HepG2 (cell line): ENCODE results near the gene AHNAK. TPM values are rescaled to one million over a fixed set of nuclear protein-coding genes. Genes with fewer than 3 reads are reported as not detected.
A peak's percentile ranks its signal among the peaks of the same experiment; 100 is the strongest.

Source experiments
- FOXA3 ChIP-seq: IDR thresholded peaks from 2 replicates; pipeline ENCODE4 v1.6.1; 2016; ENCODE audit warnings: missing genetic modification reagents, missing compliant biosample characterization
- GTF3A ChIP-seq: sonication (generic); formaldehyde crosslinking; conservative IDR thresholded peaks from 2 replicates; pipeline ENCODE4 v1.4.0; 2020; ENCODE audit warnings: mild to moderate bottlenecking, missing genetic modification reagents
- HDAC6 ChIP-seq: fragments of 200-600 bp; sonication (generic); IDR thresholded peaks from 2 replicates; pipeline ENCODE4 v1.7.0; 2017; ENCODE audit warnings: mild to moderate bottlenecking, antibody characterized with exemption, low read length, low read depth
- HHEX ChIP-seq: IDR thresholded peaks from 2 replicates; pipeline ENCODE4 v1.6.1; 2016; ENCODE audit warnings: control low read depth
- HMGXB3 ChIP-seq: sonication (generic); formaldehyde crosslinking; IDR thresholded peaks from 2 replicates; pipeline ENCODE4 v1.4.0; 2020; ENCODE audit warnings: missing genetic modification reagents, borderline replicate concordance
- PRPF4 ChIP-seq: fragments of 200-400 bp; formaldehyde crosslinking; IDR thresholded peaks from 2 replicates; pipeline ENCODE4 v1.6.1; 2016; ENCODE audit warnings: low read length, low read depth; ENCODE audit not compliant: poor library complexity, severe bottlenecking
- SSRP1 ChIP-seq: IDR thresholded peaks from 2 replicates; pipeline ENCODE4 v1.6.1; 2016; ENCODE audit warnings: control low read depth
- TEAD2 ChIP-seq: sonication (generic); formaldehyde crosslinking; IDR thresholded peaks from 2 replicates; pipeline ENCODE4 v1.9.0; 2021; ENCODE audit warnings: missing genetic modification reagents
- UBTF ChIP-seq: sonication (generic); formaldehyde crosslinking; IDR thresholded peaks from 2 replicates; pipeline ENCODE4 v1.4.0; 2020; ENCODE audit warnings: mild to moderate bottlenecking, missing genetic modification reagents
- ZMYM3 ChIP-seq: sonication (generic); formaldehyde crosslinking; IDR thresholded peaks from 2 replicates; pipeline ENCODE4 v1.5.1; 2020; ENCODE audit warnings: mild to moderate bottlenecking, missing genetic modification reagents
- ZNF160 ChIP-seq: sonication (generic); formaldehyde crosslinking; IDR thresholded peaks from 2 replicates; pipeline ENCODE4 v1.8.0; 2022; ENCODE audit warnings: mild to moderate bottlenecking, inconsistent platforms, missing genetic modification reagents
- ZNF367 ChIP-seq: sonication (generic); formaldehyde crosslinking; IDR thresholded peaks from 2 replicates; pipeline ENCODE4 v1.4.0; 2020; ENCODE audit warnings: missing genetic modification reagents, borderline replicate concordance
- ZNF724P ChIP-seq: sonication (generic); formaldehyde crosslinking; IDR thresholded peaks from 2 replicates; pipeline ENCODE4 v1.8.0; 2022; ENCODE audit warnings: missing genetic modification reagents, borderline replicate concordance
- polyA plus RNA-seq, 8 experiments: library from polyadenylated mRNA; depleted of rRNA in 3 of 8; stranded (reverse) in 7 of 8; unstranded in 1 of 8; fragments of >200 nt; fragmentation: Illumina TruSeq in 4 of 8; extraction: Trizol in 4 of 8; gene quantifications; 2 replicates each; pipeline versions ENCODE4 v1.2.1 to v1.2.3, GENCODE V29; 2011 to 2016; ENCODE audit warnings: low read depth in 4 of 8, missing spikeins in 1 of 8, mixed read lengths in 1 of 8; ENCODE audit not compliant: insufficient read depth in 1 of 8
- total RNA-seq, 5 experiments: library from RNA; depleted of rRNA; stranded (reverse); fragments of >200 nt; fragmentation: Illumina TruSeq; extraction: Trizol; gene quantifications; 2 replicates each; pipeline ENCODE4 v1.2.3, GENCODE V29; 2016; ENCODE audit warnings: low read depth in 1 of 5
- TF ChIP-seq, protein P1 (sequence below): sonication (generic); formaldehyde crosslinking; IDR thresholded peaks from 2 replicates; pipeline ENCODE4 v1.8.1; 2023; ENCODE audit warnings: mild to moderate bottlenecking, missing genetic modification reagents
- TF ChIP-seq, protein P2 (sequence below): IDR thresholded peaks from 2 replicates; pipeline ENCODE4 v1.6.1; 2016; ENCODE audit warnings: missing compliant biosample characterization, missing genetic modification reagents, borderline replicate concordance
- TF ChIP-seq, protein P3 (sequence below): IDR thresholded peaks from 2 replicates; pipeline ENCODE4 v1.6.1; 2018; ENCODE audit warnings: missing genetic modification reagents, mild to moderate bottlenecking, missing compliant biosample characterization
- TF ChIP-seq, protein P4 (sequence below): sonication (generic); formaldehyde crosslinking; IDR thresholded peaks from 2 replicates; pipeline ENCODE4 v1.5.0; 2020; ENCODE audit warnings: missing genetic modification reagents, mild to moderate bottlenecking, borderline replicate concordance

Gene AHNAK
- total and polyA plus RNA-seq, 2 of the 13 experiments (the other 11 are each of a cell fraction or from before 2014, with no cell fraction given): 23.4 to 25.0 TPM

DNA sequence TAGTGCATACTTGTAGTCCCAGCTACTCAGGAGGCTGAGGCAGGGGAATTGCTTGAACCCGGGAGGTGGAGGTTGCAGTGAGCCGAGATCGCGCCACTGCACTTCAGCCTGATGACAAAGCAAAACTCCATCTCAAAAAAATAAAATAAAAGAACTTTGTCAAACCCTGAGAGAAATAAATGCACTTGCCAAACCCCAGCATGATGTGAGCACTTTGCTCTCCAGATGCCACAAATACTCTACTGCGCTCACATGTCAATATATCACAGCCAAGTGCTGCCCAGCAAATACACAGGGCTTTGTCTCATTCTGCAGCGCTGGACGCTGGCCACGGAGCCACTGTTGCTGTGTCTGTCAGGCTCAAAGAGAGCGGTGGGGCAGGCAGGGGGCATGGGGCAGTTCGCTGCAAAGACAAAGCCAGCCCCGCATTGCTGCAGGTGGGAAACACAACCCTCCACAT, 45.1 kb downstream of the AHNAK start (continued):
- TF ChIP-seq, protein P1, sequence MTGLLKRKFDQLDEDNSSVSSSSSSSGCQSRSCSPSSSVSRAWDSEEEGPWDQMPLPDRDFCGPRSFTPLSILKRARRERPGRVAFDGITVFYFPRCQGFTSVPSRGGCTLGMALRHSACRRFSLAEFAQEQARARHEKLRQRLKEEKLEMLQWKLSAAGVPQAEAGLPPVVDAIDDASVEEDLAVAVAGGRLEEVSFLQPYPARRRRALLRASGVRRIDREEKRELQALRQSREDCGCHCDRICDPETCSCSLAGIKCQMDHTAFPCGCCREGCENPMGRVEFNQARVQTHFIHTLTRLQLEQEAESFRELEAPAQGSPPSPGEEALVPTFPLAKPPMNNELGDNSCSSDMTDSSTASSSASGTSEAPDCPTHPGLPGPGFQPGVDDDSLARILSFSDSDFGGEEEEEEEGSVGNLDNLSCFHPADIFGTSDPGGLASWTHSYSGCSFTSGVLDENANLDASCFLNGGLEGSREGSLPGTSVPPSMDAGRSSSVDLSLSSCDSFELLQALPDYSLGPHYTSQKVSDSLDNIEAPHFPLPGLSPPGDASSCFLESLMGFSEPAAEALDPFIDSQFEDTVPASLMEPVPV: no peak
- no peak for TF ChIP-seq GTF3A (CRISPR knock-in tag)
- no peak for TF ChIP-seq ZNF160 (CRISPR knock-in tag)
- no peak for TF ChIP-seq HDAC6
- TF ChIP-seq PRPF4: no peak
- no peak for TF ChIP-seq ZNF367 (CRISPR knock-in tag)
- TF ChIP-seq, protein P2, sequence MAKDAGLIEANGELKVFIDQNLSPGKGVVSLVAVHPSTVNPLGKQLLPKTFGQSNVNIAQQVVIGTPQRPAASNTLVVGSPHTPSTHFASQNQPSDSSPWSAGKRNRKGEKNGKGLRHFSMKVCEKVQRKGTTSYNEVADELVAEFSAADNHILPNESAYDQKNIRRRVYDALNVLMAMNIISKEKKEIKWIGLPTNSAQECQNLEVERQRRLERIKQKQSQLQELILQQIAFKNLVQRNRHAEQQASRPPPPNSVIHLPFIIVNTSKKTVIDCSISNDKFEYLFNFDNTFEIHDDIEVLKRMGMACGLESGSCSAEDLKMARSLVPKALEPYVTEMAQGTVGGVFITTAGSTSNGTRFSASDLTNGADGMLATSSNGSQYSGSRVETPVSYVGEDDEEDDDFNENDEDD (CRISPR knock-in tag): no peak
- TF ChIP-seq, protein P3, sequence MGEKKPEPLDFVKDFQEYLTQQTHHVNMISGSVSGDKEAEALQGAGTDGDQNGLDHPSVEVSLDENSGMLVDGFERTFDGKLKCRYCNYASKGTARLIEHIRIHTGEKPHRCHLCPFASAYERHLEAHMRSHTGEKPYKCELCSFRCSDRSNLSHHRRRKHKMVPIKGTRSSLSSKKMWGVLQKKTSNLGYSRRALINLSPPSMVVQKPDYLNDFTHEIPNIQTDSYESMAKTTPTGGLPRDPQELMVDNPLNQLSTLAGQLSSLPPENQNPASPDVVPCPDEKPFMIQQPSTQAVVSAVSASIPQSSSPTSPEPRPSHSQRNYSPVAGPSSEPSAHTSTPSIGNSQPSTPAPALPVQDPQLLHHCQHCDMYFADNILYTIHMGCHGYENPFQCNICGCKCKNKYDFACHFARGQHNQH (CRISPR knock-in tag): 0 out of 2 replicates have a peak, but pooled peaks have one; percentile 27
- no peak for TF ChIP-seq ZNF724P (CRISPR knock-in tag)
- TF ChIP-seq SSRP1 (CRISPR knock-in tag): no peak
- no peak for TF ChIP-seq UBTF (CRISPR knock-in tag)
- no peak for TF ChIP-seq HMGXB3 (CRISPR knock-in tag)
- TF ChIP-seq TEAD2 (CRISPR knock-in tag): no peak
- TF ChIP-seq, protein P4, sequence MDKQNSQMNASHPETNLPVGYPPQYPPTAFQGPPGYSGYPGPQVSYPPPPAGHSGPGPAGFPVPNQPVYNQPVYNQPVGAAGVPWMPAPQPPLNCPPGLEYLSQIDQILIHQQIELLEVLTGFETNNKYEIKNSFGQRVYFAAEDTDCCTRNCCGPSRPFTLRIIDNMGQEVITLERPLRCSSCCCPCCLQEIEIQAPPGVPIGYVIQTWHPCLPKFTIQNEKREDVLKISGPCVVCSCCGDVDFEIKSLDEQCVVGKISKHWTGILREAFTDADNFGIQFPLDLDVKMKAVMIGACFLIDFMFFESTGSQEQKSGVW (CRISPR knock-in tag): no peak
- peak; percentile 72; the same call in 1 of the 2 replicates for TF ChIP-seq ZMYM3 (CRISPR knock-in tag)
- no peak for TF ChIP-seq HHEX
- TF ChIP-seq FOXA3: 0 out of 2 replicates have a peak, but pooled peaks have one; percentile 33
